ENCODE results near the gene SLC13A3. TPM values are rescaled to one million over a fixed set of nuclear protein-coding genes. Genes with fewer than 3 reads are reported as not detected.

Gene SLC13A3
- total RNA-seq, 1 donor from 2014 or later: 7.9 TPM

- Mint-ChIP-seq H3K36me3 (no peaks in the 10 kb centered on the region), H3K9me3 (peaks cover 5% of the 10 kb centered on the region), H3K4me1 (ENCODE audit: unreplicated experiment) (no peaks in the 10 kb centered on the region), H3K4me3 (no peak overlapping the region), H3K27ac (no peak overlapping the region), H3K27me3 (peaks cover 5% of the 10 kb centered on the region)
- no peak for TF ChIP-seq CTCF (conservative IDR thresholded peaks at IDR 0.05)
- DNase-seq (ENCODE audit: extremely low spot score, unreplicated experiment): no peak
These were observed 45.1 kb downstream of the SLC13A3 start for GRCh38 chr20:46605978-46606816.

GRCh38 chr20:46605181-46605580 lies 46.1 kb downstream of the SLC13A3 start:
- no peaks in the 10 kb centered on the region for H3K9me3 Mint-ChIP-seq
- no peak overlapping the region for H3K27ac Mint-ChIP-seq
- no peaks in the 10 kb centered on the region for H3K4me1 Mint-ChIP-seq (ENCODE audit: unreplicated experiment)
- H3K27me3 Mint-ChIP-seq: peaks cover 5% of the 10 kb centered on the region
- H3K4me3 Mint-ChIP-seq: no peak overlapping the region
- no peak for TF ChIP-seq CTCF (conservative IDR thresholded peaks at IDR 0.05)
- DNase-seq (ENCODE audit: extremely low spot score, unreplicated experiment): no peak
- H3K36me3 Mint-ChIP-seq: no peaks in the 10 kb centered on the region

GRCh38 chr20:46604551-46605133 lies 46.6 kb downstream of the SLC13A3 start:
- no peaks in the 10 kb centered on the region for H3K36me3 Mint-ChIP-seq
- H3K9me3 Mint-ChIP-seq: no peaks in the 10 kb centered on the region
- no peak for TF ChIP-seq CTCF (conservative IDR thresholded peaks at IDR 0.05)

GRCh38 chr20:46602429-46602828 lies 48.8 kb downstream of the SLC13A3 start:
- peaks cover 5% of the 10 kb centered on the region for H3K27me3 Mint-ChIP-seq
- H3K36me3 Mint-ChIP-seq: no peaks in the 10 kb centered on the region
- no peak for DNase-seq (ENCODE audit: extremely low spot score, unreplicated experiment)
- no peak overlapping the region for H3K4me3 Mint-ChIP-seq
- no peak for TF ChIP-seq CTCF (conservative IDR thresholded peaks at IDR 0.05)
- no peak overlapping the region for H3K27ac Mint-ChIP-seq
- H3K4me1 Mint-ChIP-seq (ENCODE audit: unreplicated experiment): no peaks in the 10 kb centered on the region
- H3K9me3 Mint-ChIP-seq: no peaks in the 10 kb centered on the region

More at GRCh38 chr20:46604551-46605133, 46.6 kb downstream of the SLC13A3 start:
- Mint-ChIP-seq H3K4me1 (ENCODE audit: unreplicated experiment) (no peaks in the 10 kb centered on the region), H3K27me3 (peaks cover 5% of the 10 kb centered on the region), H3K27ac (no peak overlapping the region), H3K4me3 (no peak overlapping the region)
- no peak for DNase-seq (ENCODE audit: extremely low spot score, unreplicated experiment)

GRCh38 chr20:46601603-46602122 lies 49.6 kb downstream of the SLC13A3 start:
- Mint-ChIP-seq H3K27ac (no peak overlapping the region), H3K36me3 (no peaks in the 10 kb centered on the region), H3K4me3 (no peak overlapping the region), H3K9me3 (no peaks in the 10 kb centered on the region), H3K4me1 (ENCODE audit: unreplicated experiment) (no peaks in the 10 kb centered on the region), H3K27me3 (peaks cover 5% of the 10 kb centered on the region)
- no peak for DNase-seq (ENCODE audit: extremely low spot score, unreplicated experiment)
- TF ChIP-seq CTCF (conservative IDR thresholded peaks at IDR 0.05): no peak

All from type B pancreatic cell (in vitro differentiated cells).